ENCODE results near the gene HSD17B2. TPM values are rescaled to one million over a fixed set of nuclear protein-coding genes. Genes with fewer than 3 reads are reported as not detected.

The HSD17B2 gene
- total and polyA plus RNA-seq, 2 donors (not counting 1 experiment from before 2014, with no cell fraction given), result 0.33 to 1.6 TPM

- no peaks in the 10 kb centered on the region for H3K27me3 ChIP-seq (ENCODE audit: control insufficient read depth, insufficient read depth, low read length)
- H3K4me2 ChIP-seq (ENCODE audit: extremely low read depth, insufficient read depth, low read length), result no peak overlapping the region
- no peaks in the 10 kb centered on the region for H3K79me2 ChIP-seq (ENCODE audit: control insufficient read depth, insufficient read depth, low read length)
- no peaks in the 10 kb centered on the region for H3K9me3 ChIP-seq (ENCODE audit: control insufficient read depth, insufficient read depth, low read depth, low read length)
- H2AFZ ChIP-seq (ENCODE audit: low read length), result no peak overlapping the region
- TF ChIP-seq EZH2 (IDR thresholded peaks at IDR 0.05; ENCODE audit: low read length, missing control alignments), result no peak
- TF ChIP-seq, protein P1, sequence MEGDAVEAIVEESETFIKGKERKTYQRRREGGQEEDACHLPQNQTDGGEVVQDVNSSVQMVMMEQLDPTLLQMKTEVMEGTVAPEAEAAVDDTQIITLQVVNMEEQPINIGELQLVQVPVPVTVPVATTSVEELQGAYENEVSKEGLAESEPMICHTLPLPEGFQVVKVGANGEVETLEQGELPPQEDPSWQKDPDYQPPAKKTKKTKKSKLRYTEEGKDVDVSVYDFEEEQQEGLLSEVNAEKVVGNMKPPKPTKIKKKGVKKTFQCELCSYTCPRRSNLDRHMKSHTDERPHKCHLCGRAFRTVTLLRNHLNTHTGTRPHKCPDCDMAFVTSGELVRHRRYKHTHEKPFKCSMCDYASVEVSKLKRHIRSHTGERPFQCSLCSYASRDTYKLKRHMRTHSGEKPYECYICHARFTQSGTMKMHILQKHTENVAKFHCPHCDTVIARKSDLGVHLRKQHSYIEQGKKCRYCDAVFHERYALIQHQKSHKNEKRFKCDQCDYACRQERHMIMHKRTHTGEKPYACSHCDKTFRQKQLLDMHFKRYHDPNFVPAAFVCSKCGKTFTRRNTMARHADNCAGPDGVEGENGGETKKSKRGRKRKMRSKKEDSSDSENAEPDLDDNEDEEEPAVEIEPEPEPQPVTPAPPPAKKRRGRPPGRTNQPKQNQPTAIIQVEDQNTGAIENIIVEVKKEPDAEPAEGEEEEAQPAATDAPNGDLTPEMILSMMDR (conservative IDR thresholded peaks at IDR 0.05 in 1 of 2, IDR thresholded peaks at IDR 0.05 in 1 of 2; ENCODE audit: low read depth in 1 of 2, low read length in 2 of 2), result no peak
- no peak overlapping the region for H3K4me3 ChIP-seq (replicated peaks in 1 of 4; ENCODE audit: control extremely low read depth in 1 of 4, insufficient read depth in 1 of 4, low read depth in 3 of 4, low read length in 4 of 4)
- no peaks in the 10 kb centered on the region for H3K36me3 ChIP-seq (ENCODE audit: control insufficient read depth, insufficient read depth, low read length)
- no peak for DNase-seq (ENCODE audit: low read depth in 2 of 2)
- H4K20me1 ChIP-seq (ENCODE audit: control insufficient read depth, extremely low read depth, insufficient read depth, low read length), result no peaks in the 10 kb centered on the region
- H3K27ac ChIP-seq (ENCODE audit: insufficient read depth, low read length), result no peak overlapping the region
- no peaks in the 10 kb centered on the region for H3K4me1 ChIP-seq (ENCODE audit: control insufficient read depth, extremely low read depth, insufficient read depth, low read length)
- no peak overlapping the region for H3K9ac ChIP-seq (ENCODE audit: insufficient read depth, low read length)
Observed at GRCh38 chr16:82118749-82119148, 83.7 kb downstream of the HSD17B2 start.

- H3K4me2 ChIP-seq (ENCODE audit: extremely low read depth, insufficient read depth, low read length), result no peak overlapping the region
- H3K27ac ChIP-seq (ENCODE audit: insufficient read depth, low read length), result no peak overlapping the region
- no peaks in the 10 kb centered on the region for H3K9me3 ChIP-seq (ENCODE audit: control insufficient read depth, insufficient read depth, low read depth, low read length)
- H3K36me3 ChIP-seq (ENCODE audit: control insufficient read depth, insufficient read depth, low read length), result no peaks in the 10 kb centered on the region
- no peaks in the 10 kb centered on the region for H3K4me1 ChIP-seq (ENCODE audit: control insufficient read depth, extremely low read depth, insufficient read depth, low read length)
- H2AFZ ChIP-seq (ENCODE audit: low read length), result no peak overlapping the region
- no peaks in the 10 kb centered on the region for H4K20me1 ChIP-seq (ENCODE audit: control insufficient read depth, extremely low read depth, insufficient read depth, low read length)
- no peak for DNase-seq (ENCODE audit: low read depth in 2 of 2)
- no peaks in the 10 kb centered on the region for H3K27me3 ChIP-seq (ENCODE audit: control insufficient read depth, insufficient read depth, low read length)
- TF ChIP-seq, protein P1 (conservative IDR thresholded peaks at IDR 0.05 in 1 of 2, IDR thresholded peaks at IDR 0.05 in 1 of 2; ENCODE audit: low read depth in 1 of 2, low read length in 2 of 2), result no peak
- no peak for TF ChIP-seq EZH2 (IDR thresholded peaks at IDR 0.05; ENCODE audit: low read length, missing control alignments)
- H3K79me2 ChIP-seq (ENCODE audit: control insufficient read depth, insufficient read depth, low read length), result no peaks in the 10 kb centered on the region
- no peak overlapping the region for H3K4me3 ChIP-seq (replicated peaks in 1 of 4; ENCODE audit: control extremely low read depth in 1 of 4, insufficient read depth in 1 of 4, low read depth in 3 of 4, low read length in 4 of 4)
- no peak overlapping the region for H3K9ac ChIP-seq (ENCODE audit: insufficient read depth, low read length)
Observed at GRCh38 chr16:82119405-82119804, 84.4 kb downstream of the HSD17B2 start.

- H3K4me2 ChIP-seq (ENCODE audit: extremely low read depth, insufficient read depth, low read length), result no peak overlapping the region
- H3K9me3 ChIP-seq (ENCODE audit: control insufficient read depth, insufficient read depth, low read depth, low read length), result no peaks in the 10 kb centered on the region
- H2AFZ ChIP-seq (ENCODE audit: low read length), result no peak overlapping the region
- no peaks in the 10 kb centered on the region for H3K36me3 ChIP-seq (ENCODE audit: control insufficient read depth, insufficient read depth, low read length)
- no peaks in the 10 kb centered on the region for H3K79me2 ChIP-seq (ENCODE audit: control insufficient read depth, insufficient read depth, low read length)
- DNase-seq (ENCODE audit: low read depth in 2 of 2), result no peak
- TF ChIP-seq EZH2 (IDR thresholded peaks at IDR 0.05; ENCODE audit: low read length, missing control alignments), result no peak
- TF ChIP-seq, protein P1 (conservative IDR thresholded peaks at IDR 0.05 in 1 of 2, IDR thresholded peaks at IDR 0.05 in 1 of 2; ENCODE audit: low read depth in 1 of 2, low read length in 2 of 2), result no peak
- no peak overlapping the region for H3K9ac ChIP-seq (ENCODE audit: insufficient read depth, low read length)
- no peaks in the 10 kb centered on the region for H4K20me1 ChIP-seq (ENCODE audit: control insufficient read depth, extremely low read depth, insufficient read depth, low read length)
- H3K27me3 ChIP-seq (ENCODE audit: control insufficient read depth, insufficient read depth, low read length), result no peaks in the 10 kb centered on the region
- no peak overlapping the region for H3K4me3 ChIP-seq (replicated peaks in 1 of 4; ENCODE audit: control extremely low read depth in 1 of 4, insufficient read depth in 1 of 4, low read depth in 3 of 4, low read length in 4 of 4)
- no peak overlapping the region for H3K27ac ChIP-seq (ENCODE audit: insufficient read depth, low read length)
- no peaks in the 10 kb centered on the region for H3K4me1 ChIP-seq (ENCODE audit: control insufficient read depth, extremely low read depth, insufficient read depth, low read length)
Observed at GRCh38 chr16:82124651-82125050, 89.6 kb downstream of the HSD17B2 start.
